HepG2 (cell line): ENCODE results near the gene ZNF626. TPM values are rescaled to one million over a fixed set of nuclear protein-coding genes. Genes with fewer than 3 reads are reported as not detected.

Source experiments
- CHD4 ChIP-seq: fragments of 200-600 bp; sonication (generic); IDR thresholded peaks from 2 replicates; pipeline ENCODE4 v1.7.0; 2017; ENCODE audit warnings: mild to moderate bottlenecking, low read length, borderline replicate concordance
- KMT2A ChIP-seq: sonication (generic); formaldehyde crosslinking; IDR thresholded peaks from 2 replicates; pipeline ENCODE4 v1.4.0; 2020; ENCODE audit warnings: missing genetic modification reagents
- MAFK ChIP-seq, 2 experiments: IDR thresholded peaks in 1 of 2; conservative IDR thresholded peaks in 1 of 2; 2 replicates each; pipeline ENCODE4 v1.6.1; 2011; ENCODE audit warnings: improper control_type of control experiment in 2 of 2, low read length in 2 of 2
- MTA3 ChIP-seq: sonication (generic); formaldehyde crosslinking; IDR thresholded peaks from 2 replicates; pipeline ENCODE4 v1.4.0; 2020; ENCODE audit warnings: missing genetic modification reagents
- MYNN ChIP-seq: sonication (generic); formaldehyde crosslinking; IDR thresholded peaks from 2 replicates; pipeline ENCODE4 v1.4.0; 2020; ENCODE audit warnings: mild to moderate bottlenecking, low read depth, missing genetic modification reagents
- REPIN1 ChIP-seq: sonication (generic); formaldehyde crosslinking; IDR thresholded peaks from 2 replicates; pipeline ENCODE4 v1.8.0; 2022; ENCODE audit warnings: missing genetic modification reagents, low read depth, mild to moderate bottlenecking, borderline replicate concordance
- SUZ12 ChIP-seq: fragments of 150-350 bp; IDR thresholded peaks from 2 replicates; pipeline ENCODE4 v1.6.1; 2014; ENCODE audit warnings: low read depth, low read length
- TOPORS ChIP-seq: sonication (generic); formaldehyde crosslinking; IDR thresholded peaks from 2 replicates; pipeline ENCODE4 v1.8.0; 2023; ENCODE audit warnings: mild to moderate bottlenecking, missing genetic modification reagents
- ZBTB8A ChIP-seq: sonication (generic); formaldehyde crosslinking; IDR thresholded peaks from 2 replicates; pipeline ENCODE4 v1.4.0; 2020; ENCODE audit warnings: mild to moderate bottlenecking, low read depth, missing genetic modification reagents, borderline replicate concordance
- ZIK1 ChIP-seq: sonication (generic); formaldehyde crosslinking; IDR thresholded peaks from 2 replicates; pipeline ENCODE4 v1.5.0; 2020; ENCODE audit warnings: mild to moderate bottlenecking, low read depth, missing genetic modification reagents, borderline replicate concordance
- ZNF598 ChIP-seq: sonication (generic); formaldehyde crosslinking; IDR thresholded peaks from 2 replicates; pipeline ENCODE4 v1.5.1; 2020; ENCODE audit warnings: mild to moderate bottlenecking, missing genetic modification reagents, borderline replicate concordance
- ZSCAN31 ChIP-seq: sonication (generic); formaldehyde crosslinking; IDR thresholded peaks from 2 replicates; pipeline ENCODE4 v1.5.0; 2020; ENCODE audit warnings: low read depth, mild to moderate bottlenecking, missing genetic modification reagents
- polyA plus RNA-seq, 8 experiments: library from polyadenylated mRNA; depleted of rRNA in 3 of 8; stranded (reverse) in 7 of 8; unstranded in 1 of 8; fragments of >200 nt; fragmentation: Illumina TruSeq in 4 of 8; extraction: Trizol in 4 of 8; gene quantifications; 2 replicates each; pipeline versions ENCODE4 v1.2.1 to v1.2.3, GENCODE V29; 2011 to 2016; ENCODE audit warnings: low read depth in 4 of 8, missing spikeins in 1 of 8, mixed read lengths in 1 of 8; ENCODE audit not compliant: insufficient read depth in 1 of 8
- total RNA-seq, 5 experiments: library from RNA; depleted of rRNA; stranded (reverse); fragments of >200 nt; fragmentation: Illumina TruSeq; extraction: Trizol; gene quantifications; 2 replicates each; pipeline ENCODE4 v1.2.3, GENCODE V29; 2016; ENCODE audit warnings: low read depth in 1 of 5
- TF ChIP-seq, protein P1 (sequence below): sonication (generic); formaldehyde crosslinking; IDR thresholded peaks from 2 replicates; pipeline ENCODE4 v1.4.0; 2020; ENCODE audit warnings: missing genetic modification reagents
- TF ChIP-seq, protein P2 (sequence below): sonication (generic); formaldehyde crosslinking; IDR thresholded peaks from 2 replicates; pipeline ENCODE4 v1.4.0; 2020; ENCODE audit warnings: missing genetic modification reagents
- TF ChIP-seq, protein P3 (sequence below): sonication (generic); formaldehyde crosslinking; IDR thresholded peaks from 2 replicates; pipeline ENCODE4 v1.5.1; 2020; ENCODE audit warnings: missing genetic modification reagents, mild to moderate bottlenecking, borderline replicate concordance
- TF ChIP-seq, protein P4 (sequence below): sonication (generic); formaldehyde crosslinking; IDR thresholded peaks from 2 replicates; pipeline ENCODE4; 2020; ENCODE audit warnings: missing genetic modification reagents, mild to moderate bottlenecking, borderline replicate concordance

The ZNF626 gene
- total and polyA plus RNA-seq, 2 of the 13 experiments (the other 11 are each of a cell fraction or from before 2014, with no cell fraction given), result 3.5 to 4.1 TPM

DNA sequence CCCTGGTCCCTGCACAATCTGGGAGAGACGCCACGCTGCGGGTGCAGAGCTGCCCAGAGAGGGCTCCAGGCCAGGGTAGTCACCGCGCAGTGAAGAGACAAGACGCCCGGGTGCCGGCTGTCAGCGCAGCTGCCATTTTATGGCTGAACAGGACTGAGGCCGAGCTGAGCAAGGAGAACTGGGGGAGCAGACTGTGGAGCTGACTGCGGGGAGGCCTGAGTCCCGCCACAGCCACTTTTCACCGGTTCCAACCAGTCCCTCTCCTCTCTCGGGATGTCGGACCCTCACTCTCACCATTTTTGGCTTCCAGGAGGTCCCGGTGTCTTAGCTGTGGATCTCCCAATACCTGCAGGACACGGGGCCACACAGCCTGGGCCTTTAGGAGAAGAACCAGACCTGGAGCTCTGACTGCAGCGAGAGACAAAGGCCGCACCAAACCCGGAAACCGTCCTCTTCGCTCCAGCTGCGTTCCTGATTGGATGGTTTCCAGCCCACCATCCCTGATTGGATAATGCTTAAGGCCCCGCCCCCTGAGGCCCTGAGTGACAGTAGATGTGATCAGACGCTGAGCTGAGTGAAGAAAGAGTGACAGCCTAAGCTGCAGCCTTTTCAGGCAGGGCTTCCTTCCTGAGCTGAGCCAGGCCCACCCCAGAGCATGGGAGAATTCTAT is at the start of gene ZNF626 (continued):
- TF ChIP-seq, protein P1, sequence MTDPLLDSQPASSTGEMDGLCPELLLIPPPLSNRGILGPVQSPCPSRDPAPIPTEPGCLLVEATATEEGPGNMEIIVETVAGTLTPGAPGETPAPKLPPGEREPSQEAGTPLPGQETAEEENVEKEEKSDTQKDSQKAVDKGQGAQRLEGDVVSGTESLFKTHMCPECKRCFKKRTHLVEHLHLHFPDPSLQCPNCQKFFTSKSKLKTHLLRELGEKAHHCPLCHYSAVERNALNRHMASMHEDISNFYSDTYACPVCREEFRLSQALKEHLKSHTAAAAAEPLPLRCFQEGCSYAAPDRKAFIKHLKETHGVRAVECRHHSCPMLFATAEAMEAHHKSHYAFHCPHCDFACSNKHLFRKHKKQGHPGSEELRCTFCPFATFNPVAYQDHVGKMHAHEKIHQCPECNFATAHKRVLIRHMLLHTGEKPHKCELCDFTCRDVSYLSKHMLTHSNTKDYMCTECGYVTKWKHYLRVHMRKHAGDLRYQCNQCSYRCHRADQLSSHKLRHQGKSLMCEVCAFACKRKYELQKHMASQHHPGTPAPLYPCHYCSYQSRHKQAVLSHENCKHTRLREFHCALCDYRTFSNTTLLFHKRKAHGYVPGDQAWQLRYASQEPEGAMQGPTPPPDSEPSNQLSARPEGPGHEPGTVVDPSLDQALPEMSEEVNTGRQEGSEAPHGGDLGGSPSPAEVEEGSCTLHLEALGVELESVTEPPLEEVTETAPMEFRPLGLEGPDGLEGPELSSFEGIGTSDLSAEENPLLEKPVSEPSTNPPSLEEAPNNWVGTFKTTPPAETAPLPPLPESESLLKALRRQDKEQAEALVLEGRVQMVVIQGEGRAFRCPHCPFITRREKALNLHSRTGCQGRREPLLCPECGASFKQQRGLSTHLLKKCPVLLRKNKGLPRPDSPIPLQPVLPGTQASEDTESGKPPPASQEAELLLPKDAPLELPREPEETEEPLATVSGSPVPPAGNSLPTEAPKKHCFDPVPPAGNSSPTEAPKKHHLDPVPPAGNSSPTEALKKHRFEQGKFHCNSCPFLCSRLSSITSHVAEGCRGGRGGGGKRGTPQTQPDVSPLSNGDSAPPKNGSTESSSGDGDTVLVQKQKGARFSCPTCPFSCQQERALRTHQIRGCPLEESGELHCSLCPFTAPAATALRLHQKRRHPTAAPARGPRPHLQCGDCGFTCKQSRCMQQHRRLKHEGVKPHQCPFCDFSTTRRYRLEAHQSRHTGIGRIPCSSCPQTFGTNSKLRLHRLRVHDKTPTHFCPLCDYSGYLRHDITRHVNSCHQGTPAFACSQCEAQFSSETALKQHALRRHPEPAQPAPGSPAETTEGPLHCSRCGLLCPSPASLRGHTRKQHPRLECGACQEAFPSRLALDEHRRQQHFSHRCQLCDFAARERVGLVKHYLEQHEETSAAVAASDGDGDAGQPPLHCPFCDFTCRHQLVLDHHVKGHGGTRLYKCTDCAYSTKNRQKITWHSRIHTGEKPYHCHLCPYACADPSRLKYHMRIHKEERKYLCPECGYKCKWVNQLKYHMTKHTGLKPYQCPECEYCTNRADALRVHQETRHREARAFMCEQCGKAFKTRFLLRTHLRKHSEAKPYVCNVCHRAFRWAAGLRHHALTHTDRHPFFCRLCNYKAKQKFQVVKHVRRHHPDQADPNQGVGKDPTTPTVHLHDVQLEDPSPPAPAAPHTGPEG (CRISPR knock-in tag), result no peak
- no peak for TF ChIP-seq TOPORS (CRISPR knock-in tag)
- no peak for TF ChIP-seq REPIN1 (CRISPR knock-in tag)
- TF ChIP-seq, protein P2, sequence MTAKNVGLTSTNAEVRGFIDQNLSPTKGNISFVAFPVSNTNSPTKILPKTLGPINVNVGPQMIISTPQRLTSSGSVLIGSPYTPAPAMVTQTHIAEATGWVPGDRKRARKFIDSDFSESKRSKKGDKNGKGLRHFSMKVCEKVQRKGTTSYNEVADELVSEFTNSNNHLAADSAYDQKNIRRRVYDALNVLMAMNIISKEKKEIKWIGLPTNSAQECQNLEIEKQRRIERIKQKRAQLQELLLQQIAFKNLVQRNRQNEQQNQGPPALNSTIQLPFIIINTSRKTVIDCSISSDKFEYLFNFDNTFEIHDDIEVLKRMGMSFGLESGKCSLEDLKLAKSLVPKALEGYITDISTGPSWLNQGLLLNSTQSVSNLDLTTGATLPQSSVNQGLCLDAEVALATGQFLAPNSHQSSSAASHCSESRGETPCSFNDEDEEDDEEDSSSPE (CRISPR knock-in tag), result no peak
- TF ChIP-seq ZBTB8A (CRISPR knock-in tag), result no peak
- TF ChIP-seq MYNN, result no peak
- 0 out of 2 replicates have a peak, but pooled peaks have one; percentile 55 for TF ChIP-seq KMT2A
- no peak for TF ChIP-seq MTA3
- TF ChIP-seq CHD4, result no peak
- TF ChIP-seq SUZ12, result no peak
- TF ChIP-seq, protein P3, sequence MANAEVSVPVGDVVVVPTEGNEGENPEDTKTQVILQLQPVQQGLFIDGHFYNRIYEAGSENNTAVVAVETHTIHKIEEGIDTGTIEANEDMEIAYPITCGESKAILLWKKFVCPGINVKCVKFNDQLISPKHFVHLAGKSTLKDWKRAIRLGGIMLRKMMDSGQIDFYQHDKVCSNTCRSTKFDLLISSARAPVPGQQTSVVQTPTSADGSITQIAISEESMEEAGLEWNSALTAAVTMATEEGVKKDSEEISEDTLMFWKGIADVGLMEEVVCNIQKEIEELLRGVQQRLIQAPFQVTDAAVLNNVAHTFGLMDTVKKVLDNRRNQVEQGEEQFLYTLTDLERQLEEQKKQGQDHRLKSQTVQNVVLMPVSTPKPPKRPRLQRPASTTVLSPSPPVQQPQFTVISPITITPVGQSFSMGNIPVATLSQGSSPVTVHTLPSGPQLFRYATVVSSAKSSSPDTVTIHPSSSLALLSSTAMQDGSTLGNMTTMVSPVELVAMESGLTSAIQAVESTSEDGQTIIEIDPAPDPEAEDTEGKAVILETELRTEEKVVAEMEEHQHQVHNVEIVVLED, result no peak
- TF ChIP-seq ZNF598 (CRISPR knock-in tag), result no peak
- TF ChIP-seq ZSCAN31 (CRISPR knock-in tag), result 0 out of 2 replicates have a peak, but pooled peaks have one; percentile 52
- no peak for TF ChIP-seq ZIK1 (CRISPR knock-in tag)
- no peak for TF ChIP-seq MAFK (conservative IDR thresholded peaks at IDR 0.05 in 1 of 2, IDR thresholded peaks at IDR 0.05 in 1 of 2; ENCODE audit: low read length in 2 of 2)
- TF ChIP-seq, protein P4, sequence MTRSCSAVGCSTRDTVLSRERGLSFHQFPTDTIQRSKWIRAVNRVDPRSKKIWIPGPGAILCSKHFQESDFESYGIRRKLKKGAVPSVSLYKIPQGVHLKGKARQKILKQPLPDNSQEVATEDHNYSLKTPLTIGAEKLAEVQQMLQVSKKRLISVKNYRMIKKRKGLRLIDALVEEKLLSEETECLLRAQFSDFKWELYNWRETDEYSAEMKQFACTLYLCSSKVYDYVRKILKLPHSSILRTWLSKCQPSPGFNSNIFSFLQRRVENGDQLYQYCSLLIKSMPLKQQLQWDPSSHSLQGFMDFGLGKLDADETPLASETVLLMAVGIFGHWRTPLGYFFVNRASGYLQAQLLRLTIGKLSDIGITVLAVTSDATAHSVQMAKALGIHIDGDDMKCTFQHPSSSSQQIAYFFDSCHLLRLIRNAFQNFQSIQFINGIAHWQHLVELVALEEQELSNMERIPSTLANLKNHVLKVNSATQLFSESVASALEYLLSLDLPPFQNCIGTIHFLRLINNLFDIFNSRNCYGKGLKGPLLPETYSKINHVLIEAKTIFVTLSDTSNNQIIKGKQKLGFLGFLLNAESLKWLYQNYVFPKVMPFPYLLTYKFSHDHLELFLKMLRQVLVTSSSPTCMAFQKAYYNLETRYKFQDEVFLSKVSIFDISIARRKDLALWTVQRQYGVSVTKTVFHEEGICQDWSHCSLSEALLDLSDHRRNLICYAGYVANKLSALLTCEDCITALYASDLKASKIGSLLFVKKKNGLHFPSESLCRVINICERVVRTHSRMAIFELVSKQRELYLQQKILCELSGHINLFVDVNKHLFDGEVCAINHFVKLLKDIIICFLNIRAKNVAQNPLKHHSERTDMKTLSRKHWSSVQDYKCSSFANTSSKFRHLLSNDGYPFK (CRISPR knock-in tag), result no peak
